ENCODE measurements around the gene LSM10.

LSM10 gene

DNA sequence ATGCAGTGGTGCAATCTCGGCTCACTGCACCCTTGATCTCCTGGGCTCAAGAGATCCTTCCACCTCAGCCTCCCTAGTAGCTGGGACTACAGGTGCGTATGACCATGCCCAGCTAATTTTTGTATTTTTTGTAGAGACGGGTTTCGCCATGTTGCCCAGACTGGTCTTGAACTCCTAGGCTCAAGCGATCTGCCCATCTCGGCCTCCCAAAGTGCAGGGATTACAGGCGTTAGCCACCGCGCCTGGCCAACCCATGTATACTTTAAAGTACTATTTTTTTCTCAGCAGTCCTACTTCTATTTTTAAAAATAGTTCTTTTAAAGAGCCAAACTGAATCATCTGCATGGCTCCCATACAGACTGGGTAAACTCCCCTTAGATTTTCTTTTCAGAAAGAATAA, 15.5 kb downstream of the LSM10 start:
- no peak for DNase-seq

DNA sequence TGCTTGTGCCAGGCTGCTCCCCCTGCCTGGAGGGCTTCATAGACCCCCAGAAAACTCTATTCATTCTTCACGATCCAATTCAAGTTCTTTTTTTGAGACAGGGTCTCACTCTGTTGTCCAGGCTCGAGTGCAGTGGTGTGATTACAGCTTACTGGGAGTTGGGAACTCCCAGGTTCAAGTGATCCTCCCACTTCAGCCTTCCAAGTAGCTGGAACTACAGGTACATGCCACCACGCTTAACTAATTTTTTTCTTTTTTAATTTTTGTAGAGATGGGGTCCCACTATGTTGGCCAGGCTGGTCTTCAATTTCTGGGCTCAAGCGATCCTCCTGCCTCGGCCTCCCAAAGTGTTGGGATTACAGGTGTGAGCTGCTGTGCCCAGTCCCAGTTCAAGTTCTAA, 16.3 kb downstream of the LSM10 start:
- DNase-seq = no peak

DNA sequence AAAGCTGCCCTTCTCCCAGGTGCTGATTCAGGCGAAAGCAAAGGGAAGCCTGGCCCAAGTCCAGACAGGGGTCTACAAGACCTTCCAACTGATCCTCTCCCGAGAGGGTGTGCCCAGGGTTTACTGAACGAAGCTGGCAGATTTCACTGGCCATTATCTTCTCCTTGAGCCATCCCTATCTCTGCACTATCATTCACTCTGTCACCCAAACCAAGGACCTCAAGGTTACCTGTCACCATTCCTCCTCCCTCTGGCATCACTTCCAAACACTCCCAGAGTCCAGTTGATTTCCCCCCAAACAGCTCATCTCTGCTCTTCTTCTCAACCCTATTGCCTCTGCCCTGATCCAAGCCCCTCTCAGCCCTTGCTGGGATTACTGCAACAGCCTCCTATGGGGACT, 16.9 kb downstream of the LSM10 start:
- DNase-seq = no peak

DNA sequence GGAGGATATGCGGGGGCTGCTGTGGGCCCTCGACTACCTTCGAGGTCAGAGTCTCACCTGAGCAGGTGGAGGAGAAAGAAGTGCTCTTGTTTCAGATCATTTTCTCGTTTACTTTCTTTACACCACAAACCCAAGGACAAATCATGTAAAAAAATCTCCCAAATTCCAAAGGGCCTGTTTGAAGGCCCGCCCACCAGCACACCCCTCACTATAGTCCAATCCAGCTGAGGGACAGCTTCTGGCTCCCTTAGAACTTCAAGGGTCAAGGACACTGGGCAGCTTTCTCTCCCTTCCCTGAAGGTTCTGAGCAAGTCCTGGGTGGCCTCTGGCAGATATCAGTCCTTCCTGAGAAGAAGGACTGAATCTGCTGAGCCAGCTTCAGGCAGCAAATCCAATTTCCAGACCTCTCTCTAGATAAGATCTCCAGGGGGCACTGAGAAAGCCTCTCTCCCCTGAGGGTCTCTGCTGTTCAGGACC, 17.5 kb downstream of the LSM10 start:
- no peak for DNase-seq

DNA sequence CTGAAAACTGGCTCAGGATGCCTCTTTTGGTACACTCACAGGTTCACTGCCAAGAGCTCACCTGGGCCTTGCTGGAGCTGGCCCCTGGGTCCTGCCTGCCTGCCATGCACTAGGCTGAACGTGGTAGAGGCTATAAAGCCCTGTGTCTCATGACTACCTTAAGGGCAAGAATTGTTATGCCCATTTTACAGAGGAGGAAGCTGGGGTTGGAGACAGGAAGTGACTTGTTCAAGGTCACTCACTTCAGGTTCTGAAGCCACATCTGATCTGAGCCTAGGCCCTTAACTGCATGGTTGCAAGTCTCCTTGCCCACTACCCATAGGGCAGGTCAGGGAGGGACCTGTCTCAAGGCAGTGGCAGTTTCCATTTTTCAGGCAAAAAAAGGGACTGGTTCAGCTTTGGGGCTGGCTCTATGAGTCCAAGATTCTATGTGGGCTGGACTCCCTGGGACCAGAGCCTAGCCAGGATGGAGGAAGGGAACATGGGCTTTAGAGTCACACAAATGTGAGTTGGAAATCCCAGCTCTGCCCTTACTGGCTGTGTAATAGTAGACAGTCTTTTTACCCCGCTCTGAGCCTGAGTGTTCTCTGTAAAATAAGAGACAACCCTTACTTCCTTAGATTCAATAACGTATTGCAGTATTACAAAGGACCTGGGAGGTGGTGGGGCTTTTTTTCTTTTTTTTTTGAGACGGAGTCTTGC, 19.8 kb downstream of the LSM10 start:
- no peak for DNase-seq

DNA sequence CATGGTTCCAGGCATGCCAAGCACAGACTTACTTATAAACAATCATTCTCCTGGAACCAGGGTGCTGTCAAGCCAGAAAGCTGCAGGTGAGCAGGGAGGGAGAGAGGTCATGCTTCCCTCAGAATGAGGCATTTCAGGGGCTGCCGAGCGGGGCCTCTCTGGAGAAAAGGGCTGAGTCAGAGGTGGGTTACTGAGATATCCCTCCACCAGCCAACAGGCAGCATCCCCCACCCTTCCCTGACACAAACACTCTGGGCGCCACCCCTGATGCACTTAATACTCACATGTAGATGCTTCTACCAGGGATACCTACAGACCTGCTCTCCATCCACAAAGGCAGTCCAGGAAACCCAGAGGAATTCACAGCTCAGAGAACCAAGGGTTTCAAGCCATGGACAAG, 25.1 kb downstream of the LSM10 start:
- no peak for DNase-seq

DNA sequence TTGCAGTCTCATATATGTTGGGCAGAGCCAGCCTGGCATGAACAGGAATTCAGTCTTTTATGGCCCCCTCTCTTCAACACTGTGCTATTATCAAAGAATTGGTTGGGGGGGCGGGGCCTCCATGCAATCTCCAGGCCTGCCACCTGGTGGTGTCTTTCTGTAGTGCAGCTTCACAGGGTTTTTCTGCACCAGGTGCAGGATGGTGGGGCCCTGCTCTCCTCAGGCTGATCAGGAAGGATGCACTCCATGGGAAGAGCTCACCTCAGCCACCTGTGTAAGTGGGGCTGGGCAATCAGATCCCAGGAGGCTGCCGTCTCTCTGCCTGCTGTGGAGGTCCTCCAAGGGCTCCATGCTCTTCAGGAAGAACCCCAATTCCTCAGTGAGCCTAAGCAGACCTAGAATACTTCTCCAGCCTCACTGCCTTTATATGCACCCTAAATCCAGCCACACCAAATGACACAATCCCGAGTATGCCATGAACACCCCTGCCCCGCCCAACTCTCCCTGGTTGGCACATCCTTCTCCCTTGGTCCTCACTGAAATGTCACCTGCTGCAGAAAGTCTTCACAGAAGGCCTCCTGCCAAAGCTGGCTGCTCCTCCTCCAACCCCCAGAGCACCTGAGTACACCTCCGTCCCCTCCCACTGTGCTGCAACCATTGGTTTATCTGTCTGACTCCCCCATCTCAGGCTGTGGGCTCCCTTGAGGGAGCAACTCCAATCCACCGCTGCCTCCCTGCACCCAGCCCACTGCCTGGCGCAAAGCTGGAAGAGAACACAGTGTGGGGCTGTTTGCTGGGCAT, 28.4 kb downstream of the LSM10 start:
- DNase-seq = peak; percentile 37

DNA sequence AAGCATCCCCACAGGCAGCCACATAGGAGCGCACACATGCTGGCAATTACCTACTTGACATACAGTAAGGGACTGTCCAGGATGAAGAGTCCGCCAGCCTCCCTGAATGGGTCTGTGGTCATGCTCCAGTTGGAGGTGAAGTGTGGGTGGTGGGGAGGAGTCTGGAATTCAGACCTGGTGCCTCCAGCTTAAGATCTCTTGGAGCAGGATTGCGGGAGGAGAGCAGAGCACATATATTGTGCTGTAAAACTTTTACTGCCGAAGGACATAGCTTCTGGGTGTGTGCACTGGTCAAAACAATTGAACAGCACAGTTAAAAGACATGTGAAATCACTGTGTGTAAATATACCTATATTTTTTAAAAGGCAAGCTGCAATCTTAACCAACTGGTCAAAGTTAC, 29.9 kb downstream of the LSM10 start:
- no peak for DNase-seq

DNA sequence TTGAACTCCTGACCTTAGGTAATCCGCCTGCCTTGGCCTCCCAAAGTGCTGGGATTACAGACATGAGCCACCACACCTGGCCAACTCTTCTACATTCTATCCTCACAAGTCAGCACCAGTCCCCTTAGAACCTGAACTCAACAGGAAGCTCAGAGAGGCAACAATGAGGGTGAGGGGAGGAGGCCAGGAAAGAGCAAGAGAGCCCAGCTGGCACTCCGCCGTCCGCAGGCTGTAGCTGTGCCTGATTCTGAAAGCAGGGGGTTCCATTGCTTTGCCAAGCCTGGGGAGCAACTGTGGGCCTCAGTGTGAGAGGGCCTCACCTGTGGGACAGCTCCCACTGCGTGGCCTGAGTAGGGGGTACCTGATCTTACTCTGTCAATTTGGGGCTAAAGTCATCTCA, 30.6 kb downstream of the LSM10 start:
- no peak for DNase-seq

DNA sequence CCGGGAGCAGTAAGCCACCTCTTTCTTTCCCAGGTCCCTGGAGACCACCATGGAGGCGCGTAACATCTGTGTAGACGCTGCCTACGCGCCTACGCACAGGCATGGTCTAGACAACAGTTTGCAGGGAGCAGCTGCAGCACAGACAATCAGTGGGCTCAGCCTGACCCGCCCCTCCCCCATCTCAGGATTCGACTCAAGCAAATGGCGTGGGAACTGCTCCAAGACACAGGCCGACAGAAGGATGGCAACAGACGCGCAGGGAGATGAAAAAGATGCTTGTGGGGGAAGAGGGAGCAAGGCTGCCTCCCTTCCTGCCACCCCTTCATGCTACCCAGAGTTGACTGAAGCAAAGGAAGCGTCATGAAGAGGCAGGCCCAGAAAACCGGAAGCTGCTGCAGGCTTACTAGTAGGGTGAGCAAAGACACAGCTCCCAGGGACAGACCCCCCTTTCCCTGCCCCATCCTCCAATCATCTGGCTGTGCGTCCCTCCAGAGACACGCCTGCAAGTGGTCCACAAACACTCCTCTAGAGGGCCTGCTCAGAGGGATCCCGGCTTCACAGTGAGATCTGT, 31.5 kb downstream of the LSM10 start:
- peak; percentile 43 for DNase-seq

DNA sequence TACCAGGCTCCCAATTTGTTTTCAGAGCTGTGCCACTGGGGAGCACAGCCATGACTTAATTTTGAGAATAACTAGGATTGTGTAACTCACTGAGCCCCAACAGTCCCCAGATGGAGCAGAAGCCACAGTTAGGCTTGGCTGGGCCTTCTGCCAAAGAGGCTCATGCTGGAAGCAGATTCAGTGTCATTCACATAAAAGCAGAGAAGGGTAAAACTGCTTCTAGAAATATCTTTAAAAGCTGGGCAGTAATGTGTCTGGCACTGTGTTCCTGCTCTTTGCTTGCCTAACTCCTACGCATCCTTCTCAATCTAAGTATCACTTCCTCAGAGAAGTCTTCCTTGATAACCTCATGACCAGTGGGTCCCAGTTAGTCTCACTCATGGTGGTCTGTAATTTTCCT, 32.3 kb downstream of the LSM10 start:
- peak; percentile 94 for DNase-seq

DNA sequence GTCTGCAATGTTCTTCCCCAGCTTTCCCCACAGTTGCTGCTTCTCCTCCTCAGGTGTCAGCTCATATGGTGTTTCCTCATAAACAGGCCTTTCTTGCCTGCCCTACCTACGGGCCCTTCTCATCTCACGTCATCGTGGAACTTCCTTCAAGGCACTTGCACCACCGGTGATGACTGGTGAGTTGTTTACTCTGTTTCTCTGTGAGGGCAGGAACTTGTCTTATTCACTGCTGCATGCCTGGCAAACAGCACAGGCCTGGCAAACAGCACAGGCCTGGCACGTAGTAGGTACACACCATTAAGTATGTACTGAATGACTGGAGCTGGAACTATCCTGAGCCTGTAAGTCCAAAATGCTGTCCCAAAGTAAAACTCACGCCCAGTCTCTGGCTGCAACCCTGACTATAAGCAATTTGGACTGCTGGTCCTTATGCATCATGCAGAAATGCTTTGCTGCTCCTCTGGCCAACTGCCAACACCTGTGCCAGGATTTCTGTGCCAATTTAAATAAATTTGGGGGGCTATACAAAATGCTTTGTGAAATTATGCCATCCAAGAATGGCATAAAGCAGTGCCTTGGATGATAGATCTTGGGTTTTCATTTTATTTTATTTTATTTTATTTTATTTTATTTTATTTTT, 37.7 kb downstream of the LSM10 start:
- DNase-seq = no peak

DNA sequence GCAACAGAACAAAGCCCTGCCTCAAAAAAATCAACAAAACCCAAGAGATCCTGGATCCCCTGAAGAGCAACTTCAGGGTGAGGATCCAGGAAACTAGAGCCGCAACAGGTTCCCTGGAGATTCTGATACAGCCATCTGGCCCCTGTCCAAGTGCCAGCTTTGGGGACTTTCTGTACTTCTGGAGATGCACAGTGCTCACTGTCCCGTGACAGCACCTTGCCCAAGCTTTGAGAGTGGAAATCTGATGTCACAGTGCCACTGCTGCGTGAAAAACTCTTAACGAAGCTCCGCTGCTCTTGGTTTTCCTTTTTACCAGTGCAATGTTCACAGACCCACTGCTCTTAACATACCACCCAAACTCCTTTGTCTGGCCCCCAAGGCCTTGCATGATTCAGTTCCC, 38.3 kb downstream of the LSM10 start:
- DNase-seq = no peak

DNA sequence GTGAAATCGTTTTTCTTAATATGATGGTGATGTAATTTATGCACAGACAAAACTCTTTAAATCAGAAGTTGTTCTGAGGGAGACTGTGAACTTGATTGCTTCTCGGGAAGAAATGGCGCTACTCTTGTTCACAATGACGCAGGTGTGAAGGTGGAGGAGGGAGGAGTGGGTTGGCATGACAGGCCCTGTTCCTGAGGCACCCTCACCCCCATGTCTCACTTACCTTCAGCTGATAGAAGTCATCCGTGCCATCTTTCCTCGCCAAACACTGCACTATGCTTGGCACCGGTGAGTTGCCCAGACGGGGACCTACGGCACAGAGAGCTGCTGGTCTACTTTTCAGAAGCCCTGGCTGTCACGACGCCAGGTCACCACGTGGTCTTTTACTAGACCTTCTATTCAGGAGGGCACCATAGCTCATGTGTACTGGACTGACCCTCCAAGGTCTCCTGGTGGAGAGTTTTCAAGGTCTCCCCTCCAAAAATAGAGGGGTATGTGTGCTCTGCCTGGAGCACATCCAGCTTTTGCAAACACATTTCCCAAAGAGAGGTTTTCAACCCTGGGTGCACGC, 39.1 kb downstream of the LSM10 start:
- DNase-seq = no peak

DNA sequence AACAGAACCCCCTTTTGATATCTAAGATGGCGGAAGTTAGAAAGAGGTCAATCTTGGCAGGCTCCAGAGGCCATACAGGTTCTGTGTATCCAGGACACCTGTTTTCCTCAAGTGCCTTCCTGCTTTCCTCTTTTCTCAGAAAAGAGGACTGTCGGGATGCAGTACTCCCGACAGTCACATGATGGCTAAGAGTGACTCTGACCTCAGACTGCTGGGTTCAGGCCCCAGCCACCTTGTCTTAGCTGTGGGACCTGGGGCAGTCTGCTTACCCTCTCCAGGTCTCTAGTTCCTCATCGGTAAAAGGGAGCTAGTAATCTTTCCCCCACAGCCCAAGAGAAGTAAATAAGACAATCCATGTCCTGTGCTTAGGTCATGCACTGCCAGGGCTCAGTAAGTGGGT, 41.9 kb downstream of the LSM10 start:
- no peak for DNase-seq

DNA sequence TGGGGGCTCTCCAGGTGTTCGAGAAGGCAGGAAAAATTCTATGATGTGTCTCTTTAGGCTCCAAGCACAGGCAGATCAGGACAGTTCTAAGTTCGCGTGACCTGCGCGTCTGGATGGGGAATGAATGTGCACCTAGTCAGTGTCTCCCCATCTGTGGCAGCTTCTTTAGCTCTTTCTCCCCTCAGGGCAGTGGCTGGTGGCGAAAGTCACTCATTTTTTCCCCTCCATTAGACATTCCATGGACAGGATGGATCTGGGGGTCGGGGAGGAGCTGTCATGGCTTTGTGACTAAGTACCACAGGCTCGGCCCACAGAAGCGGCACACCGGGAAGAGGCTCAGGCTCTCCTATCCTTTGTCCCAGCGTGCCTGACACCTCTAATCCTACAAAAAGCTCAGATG, 43.2 kb downstream of the LSM10 start:
- DNase-seq = no peak

DNA sequence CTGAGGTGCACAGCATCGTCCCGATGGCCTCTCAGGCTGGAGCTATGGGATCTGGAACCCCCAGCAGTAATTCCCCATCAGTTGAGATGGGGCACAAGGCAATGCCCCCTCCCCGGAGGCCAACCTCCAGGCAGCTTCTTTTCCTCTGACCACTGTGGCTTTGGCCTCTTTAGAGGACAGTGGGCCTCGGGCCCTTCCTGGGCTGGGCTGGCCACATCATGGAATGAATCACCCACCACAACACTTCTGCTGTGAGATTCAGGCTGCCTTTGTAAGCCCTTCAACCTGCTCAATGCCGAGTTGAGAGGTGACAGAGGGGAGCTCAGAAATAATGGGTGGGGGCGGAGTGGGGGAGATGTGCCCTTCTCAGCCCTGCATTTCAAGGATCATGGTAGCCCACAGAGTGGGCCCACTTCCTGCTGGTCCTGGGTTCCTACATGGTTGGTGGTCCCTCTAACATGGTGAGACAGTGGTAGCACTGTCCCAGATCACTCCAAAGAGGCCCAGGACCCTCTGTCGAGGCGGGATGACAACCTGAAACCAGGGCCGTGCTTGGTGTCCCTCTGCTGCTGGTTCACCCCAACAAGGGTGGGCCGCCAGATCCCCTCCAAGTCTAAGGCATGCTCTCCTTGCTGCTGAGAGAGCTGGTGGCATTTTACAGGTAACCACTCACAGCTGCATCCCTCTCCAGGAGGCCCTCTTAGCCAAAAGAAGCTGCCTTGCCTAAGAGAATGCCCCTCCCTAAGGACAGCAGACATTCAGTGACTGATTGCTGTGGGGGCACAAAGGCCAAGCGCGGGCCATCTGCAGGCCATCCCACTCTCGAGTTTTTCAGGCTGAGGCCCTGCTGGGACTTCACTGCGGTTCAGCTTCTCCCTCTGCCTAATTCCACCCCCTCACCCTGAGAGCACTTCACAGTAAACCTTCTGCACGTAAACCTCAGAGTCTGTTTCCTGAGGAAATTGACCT, 44.5 kb downstream of the LSM10 start:
- DNase-seq = peak; percentile 41

DNA sequence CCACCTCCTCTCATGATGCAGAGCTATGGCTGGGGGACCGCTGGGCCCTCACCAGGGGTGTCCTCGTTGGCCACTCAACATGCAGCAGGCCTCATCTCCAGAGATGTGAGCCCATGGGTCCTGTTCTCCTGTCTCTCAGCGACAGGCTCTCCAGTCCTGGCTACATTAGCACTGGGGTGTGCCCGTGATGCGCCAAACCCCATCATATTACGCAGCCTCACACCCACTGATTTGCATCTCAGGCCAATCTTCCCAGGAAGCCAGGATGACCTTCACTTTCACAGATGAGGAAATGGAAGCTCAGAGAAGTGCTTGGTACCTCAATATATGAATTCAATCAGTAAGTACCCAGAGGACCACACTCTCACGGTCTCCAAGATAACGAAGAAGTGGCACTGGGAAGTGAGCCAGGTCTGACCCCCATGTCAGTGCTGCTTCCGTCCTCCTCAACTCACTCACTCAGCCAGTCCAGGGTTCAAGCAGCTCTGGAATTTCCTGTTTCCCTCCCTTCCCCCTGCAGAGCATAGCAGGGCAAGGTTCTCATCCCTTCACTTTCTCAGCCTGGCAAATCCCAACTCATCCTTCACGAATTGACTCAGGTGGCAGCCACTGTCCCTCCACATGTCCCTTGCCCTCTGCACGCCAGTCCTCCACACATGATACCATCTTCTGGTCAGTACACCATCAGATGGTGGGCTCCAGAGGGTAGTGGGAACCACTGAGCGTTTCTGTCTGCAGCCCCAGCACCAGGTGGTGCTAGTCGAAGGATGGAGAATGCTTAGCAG, 45.4 kb downstream of the LSM10 start:
- no peak for DNase-seq

DNA sequence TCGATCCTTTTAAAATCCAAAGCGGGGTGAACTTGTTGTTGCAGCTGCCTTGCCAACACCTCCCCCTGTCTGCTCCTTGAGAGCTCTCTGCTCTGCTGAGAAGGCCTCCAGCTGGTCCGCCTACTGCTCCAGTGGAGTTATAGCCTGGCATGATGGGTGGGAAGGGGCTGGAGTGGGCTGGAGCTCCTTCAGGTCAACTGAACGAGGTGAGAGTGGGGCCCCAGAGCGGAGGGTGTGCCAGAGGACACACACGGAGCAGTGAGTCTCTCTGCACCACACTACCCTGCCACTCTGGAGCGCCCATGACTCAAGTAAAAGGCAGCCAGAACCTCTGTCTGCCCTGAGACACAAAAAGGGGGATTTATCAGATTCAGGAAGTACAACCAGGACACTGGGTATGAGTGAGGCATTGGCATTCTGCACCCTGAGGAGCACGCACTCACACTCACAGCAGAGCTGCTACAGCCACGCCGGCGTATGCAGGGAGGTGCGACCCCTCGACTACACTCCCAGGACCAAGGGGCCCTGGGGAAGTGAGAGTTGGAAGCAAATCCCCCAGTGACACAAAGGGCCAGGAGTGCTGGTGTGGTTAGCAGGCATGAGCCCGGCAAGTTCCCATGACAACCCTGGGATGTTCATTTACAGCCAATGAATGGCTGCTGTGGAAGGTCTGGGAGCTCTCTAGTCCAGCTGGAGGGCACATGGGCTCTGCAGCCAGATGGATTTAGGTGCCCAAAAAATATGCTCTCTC, 46.3 kb downstream of the LSM10 start:
- DNase-seq = peak; percentile 78

DNA sequence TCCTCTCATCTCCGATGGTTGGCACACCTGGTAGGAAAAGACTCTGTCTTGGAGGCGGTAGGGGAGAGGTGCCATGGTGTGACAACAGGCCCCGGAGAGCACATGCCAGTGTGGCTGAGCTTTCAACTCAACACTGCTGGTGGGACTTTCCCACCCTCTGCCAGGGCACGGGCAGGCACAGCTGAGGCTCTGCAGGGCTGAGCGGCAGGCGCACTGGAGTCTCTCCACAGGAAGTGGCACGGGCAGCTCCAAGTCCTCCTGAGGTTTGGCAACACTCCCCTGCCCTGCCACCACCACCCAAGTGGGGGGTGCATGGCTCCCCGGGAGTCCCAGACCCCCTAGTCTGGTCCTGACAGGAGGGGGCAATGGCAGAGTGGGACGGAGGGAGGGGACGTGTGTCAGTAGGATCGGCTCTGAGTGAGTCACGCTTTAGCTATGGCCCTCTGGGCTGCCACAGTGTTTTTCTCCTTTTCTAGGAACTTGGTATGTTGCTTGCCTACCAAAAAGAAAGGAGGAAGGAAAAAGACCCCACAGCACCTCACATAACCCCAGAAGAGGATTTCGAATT, 47.0 kb downstream of the LSM10 start:
- DNase-seq = peak; percentile 68
